HG03103 (cell line): Measurements from ENCODE around the gene WDR33.

Experiments
- ATAC-seq: cut with Tn5 transposase; IDR thresholded peaks from one replicate; pipeline ENCODE4 v1.9.1; 2021; ENCODE audit warnings: low read depth; ENCODE audit not compliant: unreplicated experiment

The WDR33 gene

DNA sequence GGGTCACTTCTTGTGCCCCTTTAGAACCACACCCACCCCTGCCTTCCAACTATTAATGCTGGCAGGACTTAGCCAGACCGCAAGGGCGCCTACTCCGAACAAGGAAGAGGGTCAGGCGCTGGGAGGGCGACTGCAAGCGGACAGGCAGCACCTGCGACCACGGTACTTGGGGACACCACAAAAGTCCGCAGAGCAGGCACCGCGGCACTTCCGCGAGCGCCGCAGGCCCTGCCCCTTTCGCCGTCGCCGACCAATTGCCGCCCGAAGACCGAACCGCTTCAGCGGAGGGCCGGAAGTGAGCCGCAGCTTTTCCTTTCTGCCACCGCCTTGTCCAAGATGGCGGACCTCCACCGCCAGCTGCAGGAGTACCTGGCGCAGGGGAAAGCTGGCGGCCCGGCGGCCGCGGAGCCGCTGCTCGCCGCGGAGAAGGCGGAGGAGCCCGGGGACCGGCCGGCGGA, 109.7 kb downstream of the WDR33 start, which contains the start of gene SFT2D3:
SFT2D3 (plus strand) TSS at position 305 of the 458 bp plus-strand sequence; CDS start at position 337, 32 bp downstream.
- peak; percentile 57 for ATAC-seq

DNA sequence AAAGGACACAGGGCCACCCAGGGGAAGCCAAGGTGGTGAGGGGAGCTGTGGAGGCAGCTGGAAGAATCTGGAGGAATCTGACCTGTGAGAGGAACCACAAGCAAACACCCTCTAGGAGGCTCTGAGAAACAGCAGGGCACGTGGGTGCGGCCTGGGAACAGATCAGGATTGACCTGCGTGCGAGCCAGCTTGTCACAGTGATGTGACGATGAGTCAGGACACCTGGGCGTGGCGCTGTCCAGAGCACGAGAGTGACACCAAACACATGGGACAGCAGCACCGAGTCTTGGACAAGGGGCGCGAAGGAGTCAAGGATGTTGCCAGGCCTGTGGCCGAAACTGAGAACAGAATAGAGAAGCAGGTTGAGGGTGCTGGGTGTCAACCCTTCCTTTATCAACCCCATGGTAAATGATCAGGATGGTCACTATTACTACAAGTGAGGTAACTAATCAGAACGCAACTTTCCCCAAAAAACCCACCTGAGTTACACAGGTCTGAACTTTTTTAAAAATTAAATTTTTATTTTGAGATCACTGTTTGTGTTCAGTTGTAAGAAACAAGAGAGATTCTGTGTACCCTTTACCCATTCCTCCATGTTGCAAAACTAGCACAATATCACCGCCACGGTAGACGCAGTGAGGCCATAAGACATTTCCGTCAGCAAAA, 110.3 kb downstream of the WDR33 start:
- ATAC-seq: peak; percentile 53

DNA sequence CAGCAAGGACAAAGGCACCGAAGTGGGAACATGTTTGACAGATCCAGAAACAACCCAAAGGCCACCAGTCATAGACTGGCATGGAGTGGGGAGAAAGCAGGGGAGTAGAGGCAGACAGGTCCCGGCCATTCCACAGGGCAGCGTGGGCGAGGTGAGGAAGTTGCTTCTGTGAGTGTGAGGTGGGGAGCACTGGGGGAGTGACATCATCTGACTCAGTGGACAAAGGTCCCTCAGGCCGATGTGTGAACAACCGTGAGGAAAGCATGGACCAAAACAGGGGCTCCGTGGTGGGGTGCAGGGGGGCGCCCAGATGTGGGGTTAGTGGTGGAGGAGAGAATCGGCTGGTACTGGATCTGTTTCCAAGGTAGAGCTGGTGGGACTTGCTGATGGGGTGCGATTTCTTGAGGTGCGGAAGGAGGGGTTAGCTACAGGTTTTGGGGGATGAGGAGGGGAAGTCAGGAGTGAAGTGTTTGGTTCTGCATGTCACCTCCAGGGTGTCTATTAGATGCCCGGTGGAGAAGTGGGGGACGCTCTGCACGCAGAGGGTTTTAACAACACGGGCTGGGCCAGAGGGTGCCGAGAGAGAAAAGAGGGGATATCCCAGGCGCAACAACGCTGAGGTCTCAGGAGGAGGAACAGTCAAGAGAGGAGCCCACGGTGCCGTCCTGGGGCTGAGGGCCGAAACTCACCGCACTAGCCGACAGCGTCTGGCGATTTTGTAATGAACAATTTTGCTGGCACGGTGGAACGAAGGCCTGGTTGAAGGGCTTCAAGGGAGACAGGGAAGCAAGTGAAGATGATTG, 112.2 kb downstream of the WDR33 start:
- ATAC-seq: no peak

DNA sequence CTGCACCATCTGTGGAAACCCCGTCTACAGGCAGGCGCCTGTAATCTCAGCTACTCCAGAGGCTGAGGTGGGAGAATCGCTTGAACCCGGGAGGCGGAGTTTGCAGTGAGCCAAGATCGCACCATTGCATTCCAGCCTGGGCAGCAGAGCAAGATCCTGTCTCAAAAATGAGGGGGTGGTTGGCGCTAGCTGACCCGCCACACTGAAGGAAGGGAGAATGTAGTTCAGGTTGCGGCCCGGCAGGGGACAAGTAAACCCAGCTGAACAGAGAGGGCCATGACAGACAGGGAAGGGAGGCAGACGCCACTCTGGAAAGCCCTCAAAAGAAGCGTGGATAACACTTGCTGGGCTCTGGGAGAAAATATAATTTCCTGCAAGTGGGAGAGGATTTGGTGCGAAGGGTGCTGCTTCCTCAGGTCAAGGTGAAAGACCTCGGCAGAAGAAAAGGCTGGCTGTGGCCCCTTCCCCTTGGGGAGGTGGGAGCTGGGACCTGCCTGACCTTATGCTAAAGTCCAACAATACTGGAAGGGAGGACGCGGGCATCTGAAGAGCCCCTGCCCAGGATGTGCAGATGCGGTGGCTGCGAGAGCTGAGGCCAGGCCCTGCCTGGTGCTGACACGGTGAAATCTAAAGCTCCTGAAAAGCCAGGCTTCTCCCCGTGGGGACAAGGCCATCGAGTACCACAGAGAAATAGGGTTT, 113.3 kb downstream of the WDR33 start:
- ATAC-seq: no peak

DNA sequence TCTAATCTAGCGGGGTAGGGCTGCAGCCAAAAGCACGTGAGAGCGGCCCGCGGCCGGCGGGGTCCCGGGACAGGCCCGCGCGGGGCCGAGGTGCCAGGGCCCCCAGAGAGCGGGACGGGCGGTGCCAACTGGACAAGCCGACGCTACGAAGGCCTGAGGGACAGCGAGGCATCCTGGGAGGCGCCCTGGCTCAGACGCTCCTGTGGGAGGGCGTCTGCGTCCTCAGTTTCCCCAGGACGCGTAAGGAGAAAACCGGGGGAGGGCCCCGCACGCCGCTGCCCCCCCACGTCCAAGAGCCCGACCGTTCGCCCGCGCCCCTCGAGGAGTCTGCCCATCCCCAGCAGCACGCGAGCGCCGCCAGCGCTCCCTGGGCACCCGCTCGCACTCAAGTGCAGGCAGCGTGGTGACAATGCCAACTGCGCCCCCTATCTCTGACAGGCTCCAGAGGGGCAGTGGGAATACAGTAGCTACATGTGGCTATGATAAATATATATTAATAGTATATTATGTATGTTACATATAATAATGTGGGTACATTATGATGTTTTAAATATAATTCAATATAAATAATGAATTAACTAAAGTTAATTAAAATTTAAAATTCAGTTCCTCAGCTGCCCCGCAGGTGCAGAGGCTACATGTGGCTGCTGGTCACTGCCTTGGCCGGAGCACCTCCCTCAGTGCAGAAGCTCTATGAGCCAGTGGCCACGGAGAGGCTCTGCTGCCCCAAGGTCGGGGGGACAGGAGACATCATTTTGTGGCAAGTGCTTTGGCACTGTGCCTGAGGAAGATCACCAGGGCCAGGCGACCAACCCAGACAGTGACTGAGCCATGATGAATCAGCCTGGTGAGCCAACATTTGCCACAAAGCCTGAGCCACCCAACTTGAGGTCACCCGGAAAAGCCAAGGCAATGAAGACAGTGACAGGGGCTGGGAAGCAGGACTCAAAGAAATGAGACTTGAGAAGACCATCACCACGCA, 115.2 kb downstream of the WDR33 start:
- ATAC-seq: no peak

DNA sequence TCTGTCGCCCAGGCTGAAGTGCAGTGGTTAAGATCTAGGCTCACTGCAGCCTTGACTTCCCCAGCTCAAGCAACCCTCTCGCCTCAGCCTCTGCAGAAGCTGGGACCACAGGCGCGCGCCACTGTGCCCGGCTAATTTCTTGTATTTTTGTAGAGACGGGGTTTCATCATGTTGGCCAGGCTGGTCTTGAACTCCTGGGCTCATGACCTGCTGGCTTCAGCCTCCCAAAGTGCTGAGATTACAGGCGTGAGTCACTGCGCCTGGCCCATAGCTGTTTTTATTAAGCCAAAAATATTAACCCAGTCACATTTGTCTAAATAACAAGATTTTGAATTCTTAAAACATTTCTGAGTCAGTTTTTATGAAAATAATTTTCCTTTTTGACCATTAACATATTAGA, 116.0 kb downstream of the WDR33 start:
- no peak for ATAC-seq

DNA sequence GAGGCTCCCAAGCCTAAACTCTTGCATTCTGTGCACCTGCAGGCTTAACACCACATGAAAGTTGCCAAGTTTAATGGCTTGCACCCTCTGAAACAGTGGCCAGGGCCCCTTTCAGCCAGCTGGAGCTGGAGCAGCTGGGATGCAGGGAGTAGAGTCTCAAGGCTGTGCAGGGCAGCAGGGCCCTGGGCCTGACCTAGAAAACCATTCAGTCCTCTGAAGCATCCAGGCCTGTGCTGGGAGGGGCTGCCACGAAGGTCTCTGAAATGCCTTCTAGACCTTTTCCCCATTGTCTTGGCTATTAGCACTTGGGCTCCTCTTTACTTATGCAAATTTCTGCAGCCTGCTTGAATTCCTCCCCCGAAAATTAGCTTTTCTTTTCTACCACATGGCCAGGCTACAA, 120.3 kb downstream of the WDR33 start:
- no peak for ATAC-seq

DNA sequence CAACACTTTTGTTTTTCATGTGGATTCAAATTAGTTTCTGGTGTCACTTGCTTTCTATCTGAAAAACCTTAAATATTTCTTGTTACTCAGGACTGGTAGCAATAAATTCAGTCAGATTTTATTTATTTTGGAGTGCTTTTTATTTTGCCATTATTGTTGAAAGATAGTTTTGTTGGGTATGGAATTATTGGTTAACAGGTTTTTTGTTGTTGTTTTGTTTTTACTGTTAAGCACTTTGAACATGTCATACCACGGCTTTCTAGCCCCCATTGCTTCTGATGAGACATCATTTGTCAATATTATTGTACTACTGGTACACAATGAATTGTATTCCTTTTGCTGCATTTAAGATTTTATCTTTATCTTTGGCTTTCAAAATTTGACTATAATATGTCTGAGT, 122.6 kb downstream of the WDR33 start:
- ATAC-seq: no peak

DNA sequence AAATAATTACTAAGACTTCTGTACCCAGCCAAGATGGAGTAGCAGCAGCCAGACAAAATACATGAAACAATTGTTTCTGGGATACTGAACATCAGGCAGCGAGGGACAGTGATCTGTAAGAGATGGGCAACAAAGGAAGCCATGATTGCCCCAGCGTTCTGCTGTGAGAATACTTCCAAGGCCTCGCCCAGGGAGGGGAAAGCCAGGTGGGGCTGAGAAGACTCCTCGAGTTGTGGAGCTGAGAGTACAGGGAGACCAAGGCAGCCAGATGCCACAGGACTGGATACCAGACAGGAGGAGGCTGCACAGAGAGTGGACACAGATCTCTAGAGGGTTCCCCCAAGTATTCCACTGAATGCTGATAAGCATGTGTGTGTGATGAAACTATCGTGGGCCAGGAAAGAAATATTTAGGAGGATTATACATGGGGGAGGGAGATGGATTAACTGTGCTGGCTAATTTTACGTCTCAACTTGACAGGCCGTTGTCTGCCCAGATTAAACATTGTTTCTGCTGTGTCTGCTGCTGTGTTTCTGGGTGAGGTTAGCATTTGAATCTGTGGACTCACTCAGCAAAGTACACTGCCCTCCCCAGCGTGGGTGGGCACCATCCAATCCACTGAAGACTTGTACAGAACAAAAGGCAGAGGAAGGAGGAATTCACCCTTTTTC, 125.4 kb downstream of the WDR33 start:
- ATAC-seq: no peak

DNA sequence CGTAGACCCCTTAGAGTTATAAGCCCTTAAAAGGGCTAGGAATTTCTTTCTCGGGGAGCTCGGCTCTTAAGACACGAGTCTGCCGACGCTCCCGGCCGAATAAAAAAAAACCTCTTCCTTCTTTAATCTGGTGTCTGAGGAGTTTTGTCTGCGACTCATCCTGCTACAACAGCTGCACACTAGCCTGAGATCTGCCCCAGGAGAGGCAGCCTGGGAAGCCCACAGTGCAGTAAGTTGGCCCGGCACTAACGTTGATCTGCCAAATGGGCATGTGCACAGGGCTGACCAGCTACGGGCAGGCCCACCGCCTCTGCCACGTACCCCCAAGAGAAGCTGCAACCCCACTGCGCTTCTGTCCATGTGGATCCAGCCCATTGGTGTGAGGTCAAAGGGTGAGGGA, 127.2 kb downstream of the WDR33 start:
- ATAC-seq: no peak

DNA sequence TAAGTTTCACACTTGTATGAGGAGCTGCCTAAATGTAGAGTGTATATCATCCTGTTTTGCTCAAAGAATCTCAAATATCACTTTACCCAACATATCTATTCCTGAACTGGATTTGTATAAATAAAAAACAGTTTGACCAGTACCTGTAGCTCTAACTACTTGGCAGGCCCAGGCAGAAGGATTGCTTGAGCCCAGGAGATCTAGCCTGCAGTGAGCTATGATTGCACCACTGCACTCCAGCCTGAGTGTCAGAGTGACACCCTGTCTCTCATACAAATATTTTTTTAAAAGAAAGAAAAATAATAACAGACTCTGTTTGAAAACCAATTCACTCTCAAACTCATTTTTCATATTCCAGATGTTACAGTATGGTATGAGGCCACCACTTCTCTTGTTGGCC, 127.9 kb downstream of the WDR33 start:
- ATAC-seq: no peak

DNA sequence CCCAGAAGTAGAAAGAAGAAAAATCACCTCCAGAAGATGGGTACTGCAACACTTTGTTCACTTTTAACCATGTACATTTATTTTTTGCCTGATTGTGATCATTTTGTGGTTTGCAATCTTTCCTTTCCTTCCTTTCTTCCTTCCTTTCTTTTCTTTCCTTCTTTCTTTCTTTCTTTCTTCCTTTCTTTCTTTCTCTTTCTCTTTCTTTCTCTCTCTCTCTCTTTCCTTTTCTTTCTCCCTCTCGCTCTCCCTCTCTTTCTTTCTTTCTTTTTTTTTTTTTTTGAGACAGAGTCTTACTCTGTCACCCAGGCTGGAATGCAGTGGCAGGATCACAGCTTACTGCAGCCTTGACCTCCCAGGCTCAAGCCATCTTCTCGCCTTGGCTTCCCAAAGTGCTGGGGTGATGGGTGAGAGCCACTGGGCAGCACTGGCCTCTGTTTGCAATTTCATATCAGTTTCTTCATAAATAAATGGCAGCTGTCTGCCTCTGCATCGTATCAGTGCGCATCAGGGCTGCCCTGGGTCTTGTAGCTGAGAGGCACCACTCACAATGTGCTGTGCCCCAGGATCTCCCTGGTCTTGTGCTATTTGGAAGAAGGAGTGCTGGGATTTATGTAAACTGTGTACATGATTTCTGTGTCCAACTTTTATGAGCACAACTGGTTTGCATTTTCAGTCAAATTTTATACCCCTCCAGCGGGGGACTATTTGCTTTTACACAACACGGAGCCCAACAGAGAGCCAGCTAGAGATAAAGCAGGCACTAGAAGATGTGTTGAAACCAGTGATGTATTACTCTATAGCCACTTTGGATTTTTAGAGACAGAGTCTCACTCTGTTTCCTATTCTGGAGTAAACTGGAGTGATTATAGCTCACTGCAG, 128.8 kb downstream of the WDR33 start:
- no peak for ATAC-seq

DNA sequence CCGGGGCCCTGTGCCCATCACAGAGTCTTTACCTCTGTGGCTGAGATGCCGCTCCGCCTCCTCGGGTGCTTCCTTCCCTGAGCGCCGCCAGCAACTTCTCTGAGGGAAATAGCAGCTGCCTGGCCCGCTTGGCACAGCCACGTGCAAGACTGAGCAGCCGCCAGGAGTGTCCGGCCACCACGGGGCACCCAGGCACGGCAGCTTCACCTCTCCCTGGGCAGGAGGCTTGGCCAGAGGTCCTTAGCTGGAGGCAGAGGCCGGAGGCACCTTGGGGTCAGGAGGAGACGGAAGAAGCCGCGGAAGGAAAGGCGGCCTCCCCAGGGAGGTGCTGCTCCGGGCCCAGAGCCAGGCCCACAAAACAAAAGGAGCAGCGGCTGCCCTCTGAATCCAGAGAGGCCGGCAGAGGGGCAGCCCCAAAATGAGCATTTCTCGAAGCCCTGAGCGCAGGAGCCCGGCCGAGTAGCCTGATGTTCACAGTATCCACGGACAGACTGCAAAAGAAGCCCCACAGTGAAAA, 129.6 kb downstream of the WDR33 start:
- no peak for ATAC-seq

DNA sequence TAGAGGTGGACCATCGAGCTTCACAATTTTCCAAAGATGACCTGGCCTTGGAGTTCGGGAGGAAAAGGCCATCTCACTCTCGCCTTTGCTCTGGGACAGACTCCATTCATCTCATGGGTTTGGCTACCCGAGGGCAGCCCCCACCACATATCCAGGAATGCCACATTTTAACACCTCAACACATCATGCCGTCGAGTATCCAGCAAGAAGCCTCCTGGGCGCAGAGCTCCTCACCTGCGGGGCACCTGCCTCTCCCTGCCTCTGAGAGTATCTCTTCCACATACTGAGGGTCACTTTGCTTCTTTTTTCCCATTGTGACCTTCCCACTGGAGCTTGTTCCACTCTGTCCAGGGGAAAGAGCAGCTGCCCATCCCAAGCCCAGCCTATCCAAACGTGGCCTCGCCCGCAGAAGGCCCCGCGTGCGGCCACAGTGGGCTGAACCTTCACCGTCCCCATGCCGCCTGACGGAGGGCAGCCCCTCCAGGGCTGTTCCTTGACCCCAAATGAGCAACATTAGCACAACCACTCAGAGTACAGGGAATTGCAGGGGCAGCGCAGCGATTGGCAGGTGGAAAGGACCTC, 130.2 kb downstream of the WDR33 start:
- no peak for ATAC-seq

DNA sequence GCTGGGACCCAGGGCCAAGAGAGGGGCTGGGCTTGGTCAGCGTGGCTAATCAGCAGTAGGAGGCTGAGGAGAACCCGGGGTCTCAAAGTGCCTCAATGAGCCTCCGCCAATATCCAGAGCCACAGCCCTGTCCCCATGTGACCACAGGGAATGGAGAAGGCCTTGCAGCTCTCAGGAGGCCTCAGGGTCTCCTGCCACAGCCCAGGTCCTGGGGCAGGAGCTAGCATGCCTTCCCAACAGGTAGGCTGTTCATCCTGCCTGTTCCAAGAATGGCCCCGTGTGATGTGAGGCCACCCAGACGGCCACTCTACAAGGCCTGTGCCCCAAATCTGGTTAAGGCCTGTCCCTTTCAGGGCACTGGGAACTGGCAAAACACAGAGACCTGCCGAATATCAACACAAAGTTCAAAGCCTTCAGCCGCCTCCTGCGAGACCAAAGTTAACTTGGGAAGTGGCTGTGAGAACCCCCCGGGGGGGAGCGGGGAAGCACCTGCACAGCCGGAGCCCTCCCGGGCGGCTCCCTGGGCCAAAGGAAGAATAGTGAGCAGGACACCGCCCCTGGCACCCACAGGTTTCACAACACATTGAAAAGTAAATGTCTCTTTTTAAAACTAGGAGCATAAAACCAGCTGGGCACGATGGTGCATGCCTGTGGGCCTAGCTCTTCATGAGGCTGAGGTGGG, 131.2 kb downstream of the WDR33 start:
- ATAC-seq: no peak

DNA sequence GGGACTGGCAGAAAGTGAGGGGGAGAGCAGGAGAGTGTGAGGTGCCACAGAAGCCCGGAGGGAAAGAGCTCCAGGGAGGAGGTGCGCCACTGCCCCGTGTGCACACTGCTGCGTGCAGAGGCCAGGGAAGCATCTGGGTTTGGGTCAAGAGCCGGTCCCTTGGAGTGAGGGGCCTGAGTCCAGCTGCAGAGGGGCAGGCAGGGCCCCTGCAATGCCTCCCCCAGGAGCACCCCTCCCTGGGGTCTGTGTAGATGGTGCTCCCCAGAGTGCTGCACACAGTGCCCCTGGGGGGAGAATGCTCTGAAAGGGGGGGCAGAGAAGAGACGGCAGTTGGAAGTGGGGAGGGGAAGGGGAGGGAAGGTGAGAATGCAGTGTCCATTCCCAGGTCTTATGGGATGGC, 132.0 kb downstream of the WDR33 start:
- ATAC-seq: no peak

DNA sequence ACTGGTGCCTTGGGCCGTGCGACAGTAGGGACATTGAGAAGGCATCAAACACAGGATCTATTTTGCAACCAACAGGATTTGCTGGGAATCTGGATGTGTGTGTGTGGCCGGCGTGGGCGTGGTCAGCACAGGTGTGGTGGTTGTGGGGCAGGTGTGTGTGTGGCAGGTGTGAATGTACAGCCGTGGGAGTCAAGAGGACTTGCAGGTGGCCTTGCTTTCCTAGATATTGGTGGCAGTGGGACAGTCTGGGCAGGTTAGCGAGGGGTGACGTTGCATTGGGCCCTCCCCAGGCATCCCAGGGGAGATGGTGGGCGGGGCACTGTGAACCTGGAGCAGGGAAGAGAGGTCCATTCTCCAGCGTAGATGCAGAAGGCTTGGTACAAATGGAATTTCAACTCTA, 132.4 kb downstream of the WDR33 start:
- no peak for ATAC-seq

DNA sequence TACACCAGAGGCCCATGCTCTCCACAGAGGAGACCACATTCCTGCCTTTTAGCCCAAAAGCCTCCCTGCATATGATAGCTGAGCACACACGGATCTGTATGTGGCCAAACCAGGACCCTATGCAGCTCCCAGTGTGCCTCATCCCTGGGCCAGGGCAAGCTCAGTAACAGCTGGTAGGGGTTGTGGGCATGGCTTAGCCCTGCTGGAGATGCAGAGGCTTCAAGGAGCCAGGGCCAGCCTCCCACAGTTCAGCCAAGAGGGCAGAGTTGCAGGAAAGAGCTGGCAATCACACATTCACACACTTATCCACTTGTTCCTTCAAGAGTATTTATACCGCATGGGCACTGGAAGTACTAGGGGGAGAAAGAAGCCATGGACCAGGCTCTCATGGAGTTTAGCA, 134.1 kb downstream of the WDR33 start:
- ATAC-seq: no peak
